GM18519 (cell line): ENCODE measurements around the gene ZFYVE21.

Source experiments
- ATAC-seq: cut with Tn5 transposase; IDR thresholded peaks from one replicate; pipeline ENCODE4 v1.9.1; 2021; ENCODE audit warnings: mild to moderate bottlenecking, moderate library complexity; ENCODE audit not compliant: unreplicated experiment, low FRiP score

ZFYVE21 gene

GRCh38 chr14:103721334-103722120, 5.9 kb downstream of the ZFYVE21 start:
- no peak for ATAC-seq

DNA sequence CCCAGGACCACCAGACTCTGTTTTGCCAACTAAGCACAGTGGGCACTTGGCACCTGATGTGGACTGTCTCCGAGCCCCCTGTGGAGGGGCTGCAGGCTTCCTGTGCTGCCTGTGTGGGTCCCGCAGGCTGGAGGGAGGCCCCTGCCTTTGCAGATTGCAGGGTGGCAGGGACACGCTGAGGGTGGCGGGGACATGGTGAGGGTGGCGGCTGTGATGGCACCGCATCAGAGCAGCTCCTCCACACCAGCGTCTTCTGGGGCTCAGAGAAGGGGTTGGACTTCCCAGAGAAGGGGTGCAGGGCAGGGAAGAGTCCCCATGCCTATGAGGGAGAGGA, 8.1 kb downstream of the ZFYVE21 start:
- no peak for ATAC-seq

- no peak for ATAC-seq
These were observed 8.5 kb downstream of the ZFYVE21 start for GRCh38 chr14:103724116-103724515.

GRCh38 chr14:103725001-103725682, 9.5 kb downstream of the ZFYVE21 start:
- no peak for ATAC-seq

DNA sequence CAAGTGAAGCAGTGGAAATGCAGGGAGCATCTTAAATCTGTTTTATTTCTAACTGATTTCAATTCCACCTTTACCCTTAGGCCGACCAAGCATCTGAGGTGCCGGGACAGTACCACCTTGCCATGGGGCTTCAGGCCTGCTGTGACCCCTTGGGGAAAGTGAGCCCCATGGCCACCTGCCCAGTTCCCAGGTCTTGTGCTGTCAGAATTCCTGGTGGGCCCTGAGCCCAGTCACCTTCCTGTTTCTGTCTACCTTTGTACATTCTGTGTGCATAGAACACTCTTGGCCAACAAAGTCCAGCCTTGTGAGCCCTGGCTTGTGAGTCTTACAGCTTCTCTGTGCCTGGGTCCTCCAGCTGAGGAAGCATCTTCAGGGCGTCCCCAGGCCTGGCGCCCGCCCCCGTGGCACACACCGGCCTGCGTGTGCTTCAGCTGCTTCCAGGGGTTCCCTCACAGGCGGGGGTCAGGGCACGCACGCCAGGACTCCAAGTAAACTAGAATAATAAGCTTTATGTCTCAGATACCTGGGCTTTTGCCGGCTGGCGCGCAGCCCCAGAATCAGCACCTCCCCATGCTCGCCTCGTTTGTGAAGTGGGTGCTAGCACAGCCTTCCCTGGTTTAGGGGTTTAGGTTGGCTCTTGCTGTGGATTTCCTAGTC, 10.3 kb downstream of the ZFYVE21 start:
- ATAC-seq = no peak

DNA sequence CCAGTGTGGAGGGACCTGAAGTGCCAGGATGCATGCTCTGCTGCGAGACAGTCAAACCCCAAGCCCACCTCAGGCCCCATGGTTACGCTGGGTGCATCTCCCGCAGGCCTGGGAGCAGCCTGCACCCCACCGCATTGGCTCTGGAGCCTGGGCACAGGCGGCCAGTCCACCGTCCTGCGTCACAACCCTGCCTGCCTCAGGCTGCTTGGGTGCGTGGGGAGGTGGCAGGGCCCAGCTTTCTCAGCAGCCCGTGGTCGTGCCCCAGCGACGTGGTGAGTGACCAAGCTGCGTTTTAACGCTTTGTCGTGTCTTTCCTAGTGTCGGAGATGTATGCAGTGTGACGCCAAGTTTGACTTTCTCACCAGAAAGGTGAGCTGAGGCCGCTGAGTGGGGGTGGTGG, 10.9 kb downstream of the ZFYVE21 start:
- no peak for ATAC-seq

- ATAC-seq = no peak
These were observed 11.8 kb downstream of the ZFYVE21 start for GRCh38 chr14:103727313-103727980.

DNA sequence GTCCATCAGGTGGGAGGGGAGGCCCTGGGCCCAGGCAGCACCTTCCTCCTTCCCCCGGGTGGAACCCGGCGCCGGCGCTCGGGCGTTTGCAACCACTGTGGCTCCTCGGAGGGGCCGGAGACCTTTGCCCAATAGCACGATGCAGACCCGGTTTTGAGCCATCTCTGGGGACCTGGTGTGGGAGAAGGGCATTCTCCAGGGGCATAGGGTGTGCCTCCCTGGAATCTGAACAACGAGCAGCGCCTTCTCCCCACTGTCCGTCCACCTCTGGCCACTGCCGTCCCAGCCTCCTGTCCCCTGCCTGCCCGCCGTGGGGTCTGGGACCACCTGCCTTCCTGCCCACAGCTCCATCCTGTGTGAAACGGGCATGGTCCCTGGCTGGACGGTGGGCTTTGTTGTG, 12.5 kb downstream of the ZFYVE21 start:
- ATAC-seq = no peak

DNA sequence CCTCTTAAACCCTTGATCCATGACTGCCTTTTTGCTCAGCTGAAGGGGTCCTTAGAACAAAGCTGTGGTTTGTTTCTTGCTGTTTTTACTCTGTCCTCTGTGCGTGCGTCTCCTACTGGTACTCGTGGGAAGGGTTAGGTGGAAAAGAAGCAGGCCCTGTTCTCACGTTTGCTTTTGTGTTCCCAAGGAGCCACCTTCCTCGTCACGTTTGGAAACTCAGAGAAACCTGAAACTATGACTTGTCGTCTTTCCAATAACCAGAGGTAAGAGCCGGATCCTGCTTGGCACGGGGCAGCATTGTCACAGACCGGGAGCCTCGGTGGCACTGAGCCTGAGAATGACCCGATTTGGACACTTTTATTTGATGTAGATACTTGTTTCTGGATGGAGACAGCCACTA, 13.1 kb downstream of the ZFYVE21 start:
- ATAC-seq = no peak

DNA sequence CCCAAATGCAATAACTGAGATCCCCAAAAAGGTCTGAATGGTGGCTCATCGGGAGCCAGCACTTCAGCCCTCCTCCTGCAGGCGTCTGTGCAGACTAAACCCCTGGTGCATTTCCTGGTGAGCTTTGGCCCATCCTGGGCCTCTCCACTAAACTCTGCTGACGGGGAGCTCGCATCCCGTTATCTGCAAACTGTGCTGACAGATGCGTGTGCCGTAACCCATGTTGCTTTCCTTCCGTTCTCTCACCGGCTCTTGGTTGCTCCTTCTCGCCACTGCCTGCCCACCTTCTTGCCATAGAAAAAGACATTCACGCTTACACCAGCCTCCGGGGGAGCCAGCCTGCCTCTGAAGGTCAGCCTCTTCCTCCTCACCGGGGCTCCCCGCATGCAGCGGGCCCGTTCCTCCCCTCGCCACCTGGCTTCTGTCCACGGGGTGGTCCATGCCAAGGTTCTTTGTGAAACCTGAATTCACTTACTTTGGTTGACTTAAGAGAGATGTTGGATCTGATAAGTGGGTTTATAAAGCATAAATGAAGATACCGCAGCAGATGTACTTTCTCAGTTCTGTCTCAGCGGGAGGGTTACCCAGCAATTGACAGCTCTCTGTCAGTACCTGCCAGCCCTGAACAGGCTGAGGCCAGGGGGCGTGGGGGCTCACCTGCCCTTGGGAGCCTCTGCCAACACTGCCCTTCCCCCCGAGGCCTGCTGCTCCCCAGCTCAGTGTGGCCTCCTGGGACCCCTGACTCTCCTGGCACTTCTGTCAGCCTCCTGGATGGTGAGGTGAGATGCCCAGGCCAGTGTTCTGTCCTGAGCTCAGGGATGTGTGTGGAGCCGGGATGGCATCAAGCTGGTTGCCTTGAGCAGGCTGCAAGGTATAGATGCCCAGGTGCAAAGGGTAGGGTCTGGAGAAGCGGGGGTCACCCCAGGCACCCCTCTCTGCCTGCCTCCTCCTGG, 14.2 kb downstream of the ZFYVE21 start:
- no peak for ATAC-seq

GRCh38 chr14:103730490-103731035, 15.0 kb downstream of the ZFYVE21 start:
- no peak for ATAC-seq

DNA sequence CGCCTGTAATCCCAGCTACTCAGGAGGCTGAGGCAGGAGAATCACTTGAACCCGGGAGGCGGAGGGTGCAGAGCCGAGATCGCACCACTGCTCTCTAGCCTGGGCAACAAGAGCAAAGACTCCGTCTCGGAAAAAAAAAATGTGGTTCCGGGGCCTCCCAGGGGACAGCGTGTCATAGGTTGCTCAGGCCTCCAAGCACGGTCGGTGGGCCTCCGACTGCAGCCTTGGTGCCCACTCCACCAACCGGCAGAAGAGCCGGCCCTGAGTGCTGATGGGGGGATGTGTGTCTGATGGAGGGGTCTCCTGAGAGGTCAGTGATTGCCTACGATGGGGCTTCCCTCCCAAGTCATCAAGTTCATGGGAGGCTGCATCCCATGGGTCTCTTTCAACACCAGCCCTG, 15.9 kb downstream of the ZFYVE21 start:
- ATAC-seq = no peak

- ATAC-seq = no peak
These were observed 16.6 kb downstream of the ZFYVE21 start for GRCh38 chr14:103731916-103732867.

DNA sequence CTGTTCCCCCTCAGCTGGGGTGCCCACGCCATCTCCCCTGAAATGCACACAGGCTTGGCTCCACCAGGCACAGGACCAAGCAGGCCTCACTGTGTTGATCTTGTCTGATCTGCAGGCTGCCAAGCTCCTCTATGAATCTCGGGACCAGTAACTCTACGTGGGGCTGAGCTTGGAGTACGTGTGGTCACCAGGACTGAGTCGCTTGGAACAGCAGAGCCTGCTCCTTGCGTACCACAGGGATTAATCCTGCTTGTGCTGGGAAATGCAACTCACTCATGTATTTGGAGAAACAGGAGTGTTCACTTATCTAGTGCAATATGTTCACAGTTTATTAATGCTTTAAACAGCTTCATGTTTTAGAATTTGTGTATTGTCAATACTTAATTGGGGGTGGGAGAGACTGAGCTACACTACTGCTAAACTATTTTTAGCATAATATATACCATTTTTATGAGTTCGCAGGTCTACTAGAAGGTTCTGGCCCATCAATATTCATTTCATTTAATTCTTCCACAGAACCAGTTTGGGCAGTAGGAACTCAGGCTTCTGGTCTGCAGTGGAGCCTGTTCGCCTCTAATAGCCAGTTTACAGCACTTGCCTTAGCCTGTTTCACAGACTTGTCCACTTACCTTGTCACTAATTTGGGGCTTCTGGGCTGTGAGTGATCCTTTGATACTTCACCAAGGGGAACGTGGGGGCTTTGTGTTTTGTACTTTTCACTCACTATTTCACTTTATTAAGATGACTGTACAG, 17.4 kb downstream of the ZFYVE21 start:
- ATAC-seq = no peak

GRCh38 chr14:103733651-103734050, 18.0 kb downstream of the ZFYVE21 start:
- no peak for ATAC-seq

DNA sequence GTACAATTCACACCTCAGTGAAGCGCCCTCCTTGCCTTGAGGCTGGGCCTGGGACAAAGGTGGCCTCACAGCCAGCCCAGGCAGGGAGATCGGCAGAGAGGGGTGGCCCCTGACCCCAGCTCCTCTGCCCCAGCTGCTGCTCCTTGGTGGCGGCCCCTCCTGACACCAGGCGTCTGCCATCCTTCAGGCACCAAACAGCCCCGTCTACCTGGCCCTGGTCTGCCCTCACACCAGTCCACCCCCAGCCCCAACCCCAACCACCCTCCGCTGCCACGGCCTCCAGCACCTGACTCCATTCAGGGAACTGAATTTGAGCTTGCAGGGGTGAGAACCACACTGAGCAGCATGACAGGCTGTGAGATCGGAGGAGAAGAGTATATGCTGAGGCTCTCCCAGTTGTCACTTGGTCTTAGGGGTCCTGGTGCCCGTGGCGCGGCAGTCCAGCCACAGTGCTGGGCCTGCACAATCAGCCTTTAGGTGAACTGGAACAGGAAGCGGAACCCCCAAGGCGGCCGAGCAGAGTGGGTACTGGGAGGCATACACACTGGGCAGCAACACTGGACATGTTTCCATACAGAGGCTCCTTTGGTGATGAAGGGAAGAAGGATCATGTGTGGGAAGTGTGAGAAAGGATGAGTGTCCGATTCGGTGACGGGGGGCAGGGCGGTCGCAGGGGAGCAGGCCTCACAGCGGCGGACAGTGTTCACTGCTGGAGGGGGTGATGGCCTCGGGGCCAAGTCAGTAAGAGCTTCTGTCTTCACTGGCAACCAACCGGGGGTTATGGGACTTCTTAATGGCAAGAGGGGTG, 18.7 kb downstream of the ZFYVE21 start:
- no peak for ATAC-seq

- ATAC-seq = no peak
These were observed 19.4 kb downstream of the ZFYVE21 start for GRCh38 chr14:103735022-103735421.
